Heart left ventricle (tissue), 13 donors: Measurements from ENCODE around the gene ACTR5.

ENCODE experiments used
- POLR2A ChIP-seq, 2 donors: fragments of 450-650 bp; IDR thresholded peaks; one replicate each; pipeline ENCODE4 v1.6.1; 2017; ENCODE audit warnings: antibody characterized with exemption in 2 of 2, mild to moderate bottlenecking in 2 of 2, moderate library complexity in 2 of 2
- TF ChIP-seq, protein P1 (sequence below), 12 donors: fragments of 200-600 bp; sonication (generic) in 4 of 12; IDR thresholded peaks; one replicate each; pipeline versions ENCODE4 v1.5.0 to v1.8.0; 2018 to 2022; ENCODE audit warnings: antibody characterized with exemption in 12 of 12, mild to moderate bottlenecking in 5 of 12
- donor health status: ischemic (EF 13 %, LVEDD 7.1; RV severe dilation, severe dysfunction).
- donor health status: DM: no; HTN: yes; CAD: no.
- donor health status: DM: no; HTN: no; CAD: no.
- donor health status: ischemic (EF 25% LVEDD 6.9; RV normal size, moderate dysfunction).
- donor health status: ischemic (EF 25% LVEDD 5.7; RV mildly dilated, moderate dysfunction).
- donor health status: ischemic (EF 35%, LVEDD 5.7; RV mildly dilated, moderate dysfunction).
- donor health status: nonischemic (EF 11% LVEDD 7.7; RV severe dilation, severe dysfunction).
- donor health status: DM: yes; HTN: yes; CAD: no.
- donor health status: PGD.
- donor health status: ischemic (EF 29% LVEDD 5.4; RV normal size, mild dysfunction).
- donor health status: nonischemic (EF 23%, LVEDD 6.1; RV moderate dilation, normal function).

DNA sequence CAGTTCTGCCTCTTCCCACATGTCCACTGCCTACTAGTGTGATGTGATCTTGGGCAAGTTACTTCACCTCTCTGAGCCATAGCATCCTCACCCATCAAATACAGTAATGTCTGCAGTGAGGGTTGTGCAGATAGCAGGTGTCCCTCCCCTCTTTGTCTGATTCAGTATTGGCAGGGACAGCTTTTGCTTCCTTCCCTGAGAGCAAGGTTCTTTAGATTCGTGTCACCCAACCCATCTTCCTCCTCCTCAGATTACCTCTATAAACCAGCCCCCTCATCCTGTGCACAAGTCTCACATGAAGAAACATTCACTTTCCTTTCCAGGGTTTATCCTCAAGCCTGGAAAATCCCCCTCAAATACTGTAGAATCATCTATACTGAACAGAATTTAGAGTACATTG, 15.4 kb downstream of the ACTR5 start:
- TF ChIP-seq, protein P1, sequence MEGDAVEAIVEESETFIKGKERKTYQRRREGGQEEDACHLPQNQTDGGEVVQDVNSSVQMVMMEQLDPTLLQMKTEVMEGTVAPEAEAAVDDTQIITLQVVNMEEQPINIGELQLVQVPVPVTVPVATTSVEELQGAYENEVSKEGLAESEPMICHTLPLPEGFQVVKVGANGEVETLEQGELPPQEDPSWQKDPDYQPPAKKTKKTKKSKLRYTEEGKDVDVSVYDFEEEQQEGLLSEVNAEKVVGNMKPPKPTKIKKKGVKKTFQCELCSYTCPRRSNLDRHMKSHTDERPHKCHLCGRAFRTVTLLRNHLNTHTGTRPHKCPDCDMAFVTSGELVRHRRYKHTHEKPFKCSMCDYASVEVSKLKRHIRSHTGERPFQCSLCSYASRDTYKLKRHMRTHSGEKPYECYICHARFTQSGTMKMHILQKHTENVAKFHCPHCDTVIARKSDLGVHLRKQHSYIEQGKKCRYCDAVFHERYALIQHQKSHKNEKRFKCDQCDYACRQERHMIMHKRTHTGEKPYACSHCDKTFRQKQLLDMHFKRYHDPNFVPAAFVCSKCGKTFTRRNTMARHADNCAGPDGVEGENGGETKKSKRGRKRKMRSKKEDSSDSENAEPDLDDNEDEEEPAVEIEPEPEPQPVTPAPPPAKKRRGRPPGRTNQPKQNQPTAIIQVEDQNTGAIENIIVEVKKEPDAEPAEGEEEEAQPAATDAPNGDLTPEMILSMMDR (IDR thresholded peaks at IDR 0.05): no peak
- no peak for TF ChIP-seq POLR2A (IDR thresholded peaks at IDR 0.05)
